HEK293 (cell line): ENCODE data around the gene TMEM178A.
"Not testable (repeated sequence)": the region's sequence is repeated elsewhere in the genome, so short reads cannot be mapped to it uniquely, and the experiment has no call there.

Experiments used
- ZEB2 ChIP-seq: fragments of 450-650 bp; formaldehyde crosslinking; IDR thresholded peaks from 2 replicates; pipeline ENCODE4 v1.5.1; 2016; ENCODE audit warnings: missing biosample characterization, missing genetic modification characterization
- ZNF449 ChIP-seq: fragments of 450-650 bp; formaldehyde crosslinking; IDR thresholded peaks from 2 replicates; pipeline ENCODE4 v1.5.1; 2017; ENCODE audit warnings: missing biosample characterization, mild to moderate bottlenecking, missing genetic modification characterization, moderate library complexity
- ZSCAN23 ChIP-seq: fragments of 450-650 bp; formaldehyde crosslinking; IDR thresholded peaks from 2 replicates; pipeline ENCODE4 v1.5.1; 2016; ENCODE audit warnings: missing biosample characterization, missing genetic modification characterization
- TF ChIP-seq, protein P1 (sequence below): fragments of 450-650 bp; formaldehyde crosslinking; conservative IDR thresholded peaks from 2 replicates; pipeline ENCODE4 v1.5.1; 2016; ENCODE audit warnings: low read depth, missing biosample characterization, missing genetic modification characterization

DNA sequence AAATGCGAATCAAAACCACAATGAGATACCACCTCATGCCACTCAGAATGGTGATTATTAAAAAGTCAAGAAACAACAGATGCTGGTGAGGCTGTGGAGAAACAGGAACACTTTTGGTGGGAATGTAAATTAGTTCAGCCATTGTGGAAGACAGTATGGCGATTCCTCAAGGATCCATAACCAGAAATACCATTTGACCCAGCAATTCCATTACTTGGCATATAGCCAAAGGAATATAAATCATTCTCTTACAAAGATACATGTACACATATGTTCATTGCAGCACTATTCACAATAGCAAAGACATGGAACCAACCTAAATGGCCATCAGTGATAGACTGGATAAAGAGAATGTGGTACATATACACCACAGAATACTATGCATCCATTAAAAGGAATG is 9.5 kb upstream of the TMEM178A start:
- not testable (repeated sequence) for TF ChIP-seq ZNF449; ZSCAN23 (tag by site-specific recombination); ZEB2 (tag by site-specific recombination)
- TF ChIP-seq, protein P1, sequence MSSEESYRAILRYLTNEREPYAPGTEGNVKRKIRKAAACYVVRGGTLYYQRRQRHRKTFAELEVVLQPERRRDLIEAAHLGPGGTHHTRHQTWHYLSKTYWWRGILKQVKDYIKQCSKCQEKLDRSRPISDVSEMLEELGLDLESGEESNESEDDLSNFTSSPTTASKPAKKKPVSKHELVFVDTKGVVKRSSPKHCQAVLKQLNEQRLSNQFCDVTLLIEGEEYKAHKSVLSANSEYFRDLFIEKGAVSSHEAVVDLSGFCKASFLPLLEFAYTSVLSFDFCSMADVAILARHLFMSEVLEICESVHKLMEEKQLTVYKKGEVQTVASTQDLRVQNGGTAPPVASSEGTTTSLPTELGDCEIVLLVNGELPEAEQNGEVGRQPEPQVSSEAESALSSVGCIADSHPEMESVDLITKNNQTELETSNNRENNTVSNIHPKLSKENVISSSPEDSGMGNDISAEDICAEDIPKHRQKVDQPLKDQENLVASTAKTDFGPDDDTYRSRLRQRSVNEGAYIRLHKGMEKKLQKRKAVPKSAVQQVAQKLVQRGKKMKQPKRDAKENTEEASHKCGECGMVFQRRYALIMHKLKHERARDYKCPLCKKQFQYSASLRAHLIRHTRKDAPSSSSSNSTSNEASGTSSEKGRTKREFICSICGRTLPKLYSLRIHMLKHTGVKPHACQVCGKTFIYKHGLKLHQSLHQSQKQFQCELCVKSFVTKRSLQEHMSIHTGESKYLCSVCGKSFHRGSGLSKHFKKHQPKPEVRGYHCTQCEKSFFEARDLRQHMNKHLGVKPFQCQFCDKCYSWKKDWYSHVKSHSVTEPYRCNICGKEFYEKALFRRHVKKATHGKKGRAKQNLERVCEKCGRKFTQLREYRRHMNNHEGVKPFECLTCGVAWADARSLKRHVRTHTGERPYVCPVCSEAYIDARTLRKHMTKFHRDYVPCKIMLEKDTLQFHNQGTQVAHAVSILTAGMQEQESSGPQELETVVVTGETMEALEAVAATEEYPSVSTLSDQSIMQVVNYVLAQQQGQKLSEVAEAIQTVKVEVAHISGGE: not testable (repeated sequence)
